SK-N-SH (cell line): ENCODE data around the gene ZBTB3.

Experiments
- CHD2 ChIP-seq: fragments of 150-350 bp; IDR thresholded peaks from 2 replicates; pipeline ENCODE4 v1.6.1; 2018; ENCODE audit warnings: low read length; ENCODE audit not compliant: partially characterized antibody
- CTCF ChIP-seq: fragments of 200-600 bp; sonication (generic); IDR thresholded peaks from 2 replicates; pipeline ENCODE4 v1.6.1; 2017; ENCODE audit warnings: antibody characterized with exemption, mild to moderate bottlenecking, moderate library complexity
- EP300 ChIP-seq, 2 experiments: IDR thresholded peaks; 2 replicates each; pipeline versions ENCODE4 v1.4.0 to v1.6.1; 2012; ENCODE audit warnings: borderline replicate concordance in 1 of 2, low read depth in 1 of 2, low read length in 1 of 2
- EZH2phosphoT487 ChIP-seq: fragments of 200-600 bp; sonication (generic); IDR thresholded peaks from 2 replicates; pipeline ENCODE4 v1.6.1; 2017; ENCODE audit warnings: low read depth, mixed run types, mild to moderate bottlenecking, antibody characterized with exemption, moderate library complexity, borderline replicate concordance
- IRF3 ChIP-seq: fragments of 150-350 bp; IDR thresholded peaks from 2 replicates; pipeline ENCODE4 v1.6.1; 2016; ENCODE audit warnings: mild to moderate bottlenecking, low read depth, low read length
- POLR2AphosphoS5 ChIP-seq: IDR thresholded peaks from 2 replicates; pipeline ENCODE4 v1.6.1; 2012; ENCODE audit warnings: low read depth, low read length
- REST ChIP-seq: IDR thresholded peaks from 2 replicates; pipeline ENCODE4 v1.6.1; 2012; ENCODE audit warnings: mild to moderate bottlenecking, low read depth, low read length, moderate library complexity
- RFX5 ChIP-seq: IDR thresholded peaks from 2 replicates; pipeline ENCODE4 v1.6.1; 2012; ENCODE audit warnings: mild to moderate bottlenecking, improper control_type of control experiment, low read length
- SMC3 ChIP-seq: IDR thresholded peaks from 2 replicates; pipeline ENCODE4 v1.6.1; 2012; ENCODE audit warnings: low read depth, low read length, improper control_type of control experiment
- TEAD4 ChIP-seq: IDR thresholded peaks from 2 replicates; pipeline ENCODE4 v1.4.0; 2012; ENCODE audit warnings: mild to moderate bottlenecking, borderline replicate concordance; ENCODE audit not compliant: insufficient read depth
- TF ChIP-seq, protein P1 (sequence below): IDR thresholded peaks from 2 replicates; pipeline ENCODE4 v1.4.0; 2012; ENCODE audit warnings: low read depth

GRCh38 chr11:62747475-62748160 is 6.3 kb downstream of the ZBTB3 start:
- TF ChIP-seq, protein P1, sequence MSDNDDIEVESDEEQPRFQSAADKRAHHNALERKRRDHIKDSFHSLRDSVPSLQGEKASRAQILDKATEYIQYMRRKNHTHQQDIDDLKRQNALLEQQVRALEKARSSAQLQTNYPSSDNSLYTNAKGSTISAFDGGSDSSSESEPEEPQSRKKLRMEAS: no peak
- TF ChIP-seq REST: no peak
- TF ChIP-seq CTCF: no peak
- TF ChIP-seq TEAD4: no peak
- no peak for TF ChIP-seq POLR2AphosphoS5
- TF ChIP-seq EZH2phosphoT487: no peak
- TF ChIP-seq RFX5: no peak
- TF ChIP-seq CHD2: no peak
- TF ChIP-seq SMC3: no peak
- TF ChIP-seq EP300 (IDR thresholded peaks at IDR 0.05; ENCODE audit: borderline replicate concordance in 1 of 2, low read depth in 1 of 2, low read length in 1 of 2): no peak
- TF ChIP-seq IRF3: no peak
